K562 (cell line): ENCODE data around the gene PEX7. TPM values are rescaled to one million over a fixed set of nuclear protein-coding genes. Genes with fewer than 3 reads are reported as not detected.

Experiments used
- ATAC-seq: fragments of 200-7000 bp; cut with Tn5 transposase; 3 replicates; pipeline ENCODE4 v1.9.1; 2020; ENCODE audit warnings: moderate library complexity
- BruUV-seq: library from RNA; stranded (reverse); fragments of 400-500 nt; replicated peaks from 2 replicates; lab custom pipeline; 2021; lab: Mats Ljungman, UMichigan
- CTCF ChIA-PET: fragments of 300-600 bp; formaldehyde crosslinking; extraction: SDS; loops from one replicate; lab custom pipeline; 2021; ENCODE audit warnings: low intra/inter-chr PET ratio; lab: Yijun Ruan, JAX
- POLR2A ChIA-PET: fragments of 300-600, 350-650 bp; sonication (Branson Sonifier 250); formaldehyde crosslinking; extraction: SDS; loops from one replicate; lab custom pipeline; 2021; ENCODE audit warnings: antibody characterized with exemption, inconsistent platforms; lab: Yijun Ruan, JAX
- DNase-seq, 4 experiments: peaks; one replicate each; pipeline versions ENCODE4 v3.0.0 to v3.0.0-alpha.2; 2011 to 2018; ENCODE audit warnings: low spot score in 3 of 4, mixed read lengths in 3 of 4; ENCODE audit errors: extremely low read depth in 1 of 4
- FAIRE-seq: peaks from 2 replicates; lab custom pipeline; 2011; peaks lifted over from hg19 to GRCh38; lab: Jason Lieb, UNC
- H2AFZ ChIP-seq: 2 replicates; pipeline ENCODE4 v1.6.0; 2011; ENCODE audit warnings: low read depth, low read length, control low read depth, inconsistent platforms
- H3K27ac ChIP-seq: fragments of 200-600 bp; 3 replicates; pipeline ENCODE4 v1.8.0; 2011; ENCODE audit warnings: low read depth, mild to moderate bottlenecking, control low read depth, inconsistent platforms, low read length, moderate library complexity, mixed read lengths; ENCODE audit errors: extremely low read depth
- H3K27me3 ChIP-seq, 2 experiments: fragments of 300-600 bp in 1 of 2; 2 replicates in 1 of 2; 3 replicates in 1 of 2; pipeline versions ENCODE4 v1.6.0 to v1.8.0; 2011; ENCODE audit warnings: inconsistent platforms in 2 of 2, low read length in 2 of 2, mild to moderate bottlenecking in 1 of 2, mixed read lengths in 1 of 2, moderate library complexity in 1 of 2; ENCODE audit not compliant: control insufficient read depth in 2 of 2, insufficient read depth in 2 of 2
- H3K36me3 ChIP-seq: fragments of 300-600 bp; 3 replicates; pipeline ENCODE4 v1.8.0; 2011; ENCODE audit warnings: mild to moderate bottlenecking, low read length, inconsistent platforms; ENCODE audit not compliant: control insufficient read depth, insufficient read depth
- H3K4me1 ChIP-seq, 2 experiments: fragments of 200-600 bp in 1 of 2; replicated peaks in 1 of 2; 2 replicates in 1 of 2; 3 replicates in 1 of 2; pipeline versions ENCODE4 v1.5.1 to v1.8.0; 2011; ENCODE audit warnings: inconsistent platforms in 2 of 2, low read length in 2 of 2, mild to moderate bottlenecking in 1 of 2, mixed read lengths in 1 of 2, moderate library complexity in 1 of 2; ENCODE audit not compliant: control insufficient read depth in 2 of 2, insufficient read depth in 2 of 2
- H3K4me2 ChIP-seq: 2 replicates; pipeline ENCODE4 v1.6.1; 2011; ENCODE audit warnings: low read length, control low read depth, inconsistent platforms, mixed read lengths; ENCODE audit not compliant: insufficient read depth
- H3K4me3 ChIP-seq: fragments of 200-600 bp; sonication (generic), shearing (Covaris generic); 2 replicates; pipeline ENCODE4 v1.5.1; 2016; ENCODE audit warnings: control low read depth, inconsistent platforms
- H3K79me2 ChIP-seq: fragments of 200-600 bp; 3 replicates; pipeline ENCODE4 v1.8.0; 2011; ENCODE audit warnings: low read length, inconsistent platforms; ENCODE audit not compliant: control insufficient read depth, insufficient read depth
- H3K9ac ChIP-seq, 2 experiments: 2 replicates each; pipeline versions ENCODE4 v1.6.0 to v1.6.1; 2011; ENCODE audit warnings: low read depth in 2 of 2, low read length in 2 of 2, control low read depth in 1 of 2, inconsistent platforms in 1 of 2, mild to moderate bottlenecking in 1 of 2, mixed read lengths in 1 of 2; ENCODE audit not compliant: insufficient read depth in 1 of 2
- H3K9me1 ChIP-seq: one replicate; pipeline ENCODE4 v1.6.0; 2011; ENCODE audit warnings: inconsistent platforms, mild to moderate bottlenecking, low read length, moderate library complexity; ENCODE audit not compliant: control insufficient read depth, insufficient read depth
- H3K9me3 ChIP-seq: replicated peaks from 2 replicates; pipeline ENCODE4 v1.5.1; 2011; ENCODE audit warnings: low read depth, low read length, inconsistent platforms; ENCODE audit not compliant: control insufficient read depth, insufficient read depth
- H4K20me1 ChIP-seq: replicated peaks from 2 replicates; pipeline ENCODE4 v1.6.1; 2011; ENCODE audit warnings: low read length, inconsistent platforms, mixed read lengths; ENCODE audit not compliant: control insufficient read depth, insufficient read depth
- ARNT ChIP-seq, 2 experiments: fragments of 450-650 bp; IDR thresholded peaks; 2 replicates each; pipeline ENCODE4 v1.6.1; 2016; ENCODE audit warnings: mild to moderate bottlenecking in 1 of 2
- CC2D1A ChIP-seq: fragments of 450-650 bp; IDR thresholded peaks from 2 replicates; pipeline ENCODE4 v1.6.1; 2017; ENCODE audit warnings: mild to moderate bottlenecking
- EP300 ChIP-seq: IDR thresholded peaks from 2 replicates; pipeline ENCODE4 v1.6.1; 2012; ENCODE audit warnings: low read length, improper control_type of control experiment
- KLF16 ChIP-seq: IDR thresholded peaks from 2 replicates; pipeline ENCODE4 v1.6.1; 2016; ENCODE audit warnings: antibody characterized with exemption
- LEF1 ChIP-seq: fragments of 450-650 bp; IDR thresholded peaks from 2 replicates; pipeline ENCODE4 v1.6.1; 2016; ENCODE audit warnings: mild to moderate bottlenecking
- MEIS2 ChIP-seq: fragments of 450-650 bp; IDR thresholded peaks from 2 replicates; pipeline ENCODE4 v1.6.1; 2014; ENCODE audit warnings: mild to moderate bottlenecking; ENCODE audit not compliant: partially characterized antibody
- POU5F1 ChIP-seq: fragments of 150-350 bp; IDR thresholded peaks from 2 replicates; pipeline ENCODE4 v1.6.1; 2014; ENCODE audit warnings: borderline replicate concordance, low read length, low read depth, mild to moderate bottlenecking; ENCODE audit not compliant: partially characterized antibody
- PRPF4 ChIP-seq: fragments of 200-400 bp; formaldehyde crosslinking; IDR thresholded peaks from one replicate; pipeline ENCODE4 v1.6.1; 2017; ENCODE audit warnings: low read length, low read depth, mild to moderate bottlenecking; ENCODE audit not compliant: insufficient read depth, poor library complexity, severe bottlenecking
- SAFB2 ChIP-seq: fragments of 200-400 bp; formaldehyde crosslinking; IDR thresholded peaks from 2 replicates; pipeline ENCODE4 v1.6.1; 2018; ENCODE audit warnings: borderline replicate concordance, low read length, low read depth, moderate library complexity; ENCODE audit not compliant: severe bottlenecking
- SLC30A9 ChIP-seq: fragments of 250-450 bp; sonication (Bioruptor Pico); IDR thresholded peaks from 2 replicates; pipeline ENCODE4 v1.8.0; 2022; ENCODE audit warnings: mild to moderate bottlenecking, moderate library complexity
- TAF9B ChIP-seq: fragments of 450-650 bp; IDR thresholded peaks from 2 replicates; pipeline ENCODE4 v1.6.1; 2018; ENCODE audit warnings: mild to moderate bottlenecking; ENCODE audit not compliant: partially characterized antibody
- TRIM24 ChIP-seq, 2 experiments: fragments of 450-650 bp; IDR thresholded peaks; 2 replicates each; pipeline ENCODE4 v1.6.1; 2016
- ZNF124 ChIP-seq: sonication (generic); formaldehyde crosslinking; IDR thresholded peaks from 2 replicates; pipeline ENCODE4 v1.8.1; 2022; ENCODE audit warnings: missing genetic modification reagents
- ZNF253 ChIP-seq: fragments of 250-450 bp; sonication (Bioruptor Pico); conservative IDR thresholded peaks from 2 replicates; pipeline ENCODE4 v1.6.1; 2021; ENCODE audit warnings: mild to moderate bottlenecking
- ZNF785 ChIP-seq: fragments of 250-450 bp; sonication (Bioruptor Pico); IDR thresholded peaks from 2 replicates; pipeline ENCODE4 v1.4.0; 2020; ENCODE audit warnings: mild to moderate bottlenecking
- WGBS: fragments of 100-300 bp; shearing (Covaris generic); methylation state at CpG from one replicate; pipeline ENCODE4 v1.1.6; 2016; ENCODE audit warnings: low coverage, mixed read lengths; ENCODE audit not compliant: insufficient coverage; ENCODE audit errors: missing lambda C conversion rate; 5-methylcytosine and 5-hydroxymethylcytosine counted together
- in situ Hi-C: fragments of 300-500 bp; cut with MboI; formaldehyde crosslinking; loops from 4 replicates; pipeline ENCODE4 v1.15.0; 2018; ENCODE audit warnings: inconsistent platforms, mixed read lengths
- intact Hi-C: fragments of 100-400 bp; cut with micrococcal nuclease; formaldehyde crosslinking; loops from 2 replicates; pipeline ENCODE4 v1.14.2; 2022
- polyA plus RNA-seq, 8 experiments: library from polyadenylated mRNA; depleted of rRNA in 4 of 8; stranded (reverse) in 5 of 8; unstranded in 3 of 8; fragments of >200 nt; fragmentation: Nextera tagmentation in 2 of 8; fragmentation: Illumina TruSeq in 1 of 8; extraction: Ambion mirVana in 2 of 8; extraction: Trizol in 1 of 8; gene quantifications; 2 replicates each; pipeline versions ENCODE4 v1.2.1 to v1.2.3, GENCODE V29; 2011 to 2014; ENCODE audit warnings: inconsistent platforms in 1 of 8, missing spikeins in 1 of 8
- total RNA-seq, 7 experiments: library from RNA; depleted of rRNA in 6 of 7; stranded (reverse); fragments of >200 nt in 6 of 7; fragmentation: Illumina TruSeq in 2 of 7; extraction: Trizol in 2 of 7; gene quantifications; 2 replicates each; pipeline versions ENCODE4 v1.2.1 to v1.2.3, GENCODE V29; 2011 to 2021; ENCODE audit warnings: low replicate concordance in 1 of 7
- TF ChIP-seq, protein P1 (sequence below): fragments of 250-450 bp; sonication (Bioruptor Pico); IDR thresholded peaks from 2 replicates; pipeline ENCODE4 v1.4.0; 2020
- TF ChIP-seq, protein P2 (sequence below): fragments of 250-450 bp; sonication (Bioruptor Pico); IDR thresholded peaks from 2 replicates; pipeline ENCODE4 v1.5.0; 2020; ENCODE audit warnings: mild to moderate bottlenecking

Gene PEX7
- total and polyA plus RNA-seq, 9 of the 15 experiments (the other 6 are each of a cell fraction or from before 2014, with no cell fraction given), result 1.6 to 12.9 (median 9.1) TPM

GRCh38 chr6:136945711-136946121, 123.3 kb downstream of the PEX7 start:
- Histone ChIP-seq H3K27ac (no peak overlapping the region), H3K9me3 (no peaks in the 10 kb centered on the region), H2AFZ (no peak overlapping the region), H3K4me3 (no peak overlapping the region), H3K79me2 (no peaks in the 10 kb centered on the region), H3K4me1 (peaks cover 0 to 3% of the 10 kb centered on the region in 2 experiments; a peak in 1 of 5 replicates), H3K27me3 (peaks cover 0 to 6% of the 10 kb centered on the region in 2 experiments; a peak in 2 of 5 replicates), H3K4me2 (no peak overlapping the region), H3K9me1 (no peaks in the 10 kb centered on the region), H3K36me3 (no peaks in the 10 kb centered on the region), H3K9ac (no peak overlapping the region), H4K20me1 (no peaks in the 10 kb centered on the region)
- ChIA-PET POLR2A (no interaction called here), CTCF (no interaction called here)
- DNase-seq (no peak), ATAC-seq (no peak), FAIRE-seq (no peak)
- intact Hi-C loops (no loop called here), in situ Hi-C loops (no loop called here)
- BruUV-seq, result no TSS peak
- no peak for TF ChIP-seq CC2D1A
- no peak for TF ChIP-seq LEF1
- no peak for TF ChIP-seq ZNF124 (CRISPR knock-in tag)
- TF ChIP-seq ZNF253 (CRISPR knock-in tag), result no peak
- TF ChIP-seq PRPF4, result no peak
- 2% methylated on average over 4 of the region's 4 CpGs for WGBS

DNA sequence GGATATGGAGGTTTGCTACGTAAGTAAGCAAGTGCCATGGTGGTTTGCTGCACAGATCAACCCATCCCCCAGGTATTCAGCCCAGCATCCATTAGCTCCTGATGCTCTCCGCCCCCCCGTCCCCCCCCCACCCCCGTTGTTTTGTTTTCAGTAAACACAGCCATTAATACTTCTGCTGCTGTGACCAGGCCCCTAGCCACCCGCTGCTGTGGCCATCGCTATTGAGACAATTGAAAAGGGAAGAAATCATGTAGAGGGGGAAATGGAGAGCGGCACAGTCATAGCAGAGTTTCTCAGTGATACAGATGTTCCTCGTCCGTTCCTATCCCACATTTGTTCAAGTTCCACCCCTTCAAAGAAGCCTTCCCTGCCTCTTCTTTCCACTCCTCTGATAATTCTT, 124.6 kb downstream of the PEX7 start:
- no peak overlapping the region for H3K27ac ChIP-seq
- H3K9me1 ChIP-seq, result no peaks in the 10 kb centered on the region
- H3K4me3 ChIP-seq, result no peak overlapping the region
- no peaks in the 10 kb centered on the region for H3K9me3 ChIP-seq
- DNase-seq, result no peak
- H3K79me2 ChIP-seq, result no peaks in the 10 kb centered on the region
- peaks cover 0 to 6% of the 10 kb centered on the region in 2 experiments; a peak in 2 of 5 replicates for H3K27me3 ChIP-seq
- no peak overlapping the region for H3K4me2 ChIP-seq
- H2AFZ ChIP-seq, result no peak overlapping the region
- intact Hi-C loops, result no loop called here
- no peak for ATAC-seq
- peaks cover 0 to 4% of the 10 kb centered on the region in 2 experiments; a peak in 1 of 5 replicates for H3K4me1 ChIP-seq
- FAIRE-seq, result no peak
- H3K9ac ChIP-seq, result no peak overlapping the region
- TF ChIP-seq, protein P1, sequence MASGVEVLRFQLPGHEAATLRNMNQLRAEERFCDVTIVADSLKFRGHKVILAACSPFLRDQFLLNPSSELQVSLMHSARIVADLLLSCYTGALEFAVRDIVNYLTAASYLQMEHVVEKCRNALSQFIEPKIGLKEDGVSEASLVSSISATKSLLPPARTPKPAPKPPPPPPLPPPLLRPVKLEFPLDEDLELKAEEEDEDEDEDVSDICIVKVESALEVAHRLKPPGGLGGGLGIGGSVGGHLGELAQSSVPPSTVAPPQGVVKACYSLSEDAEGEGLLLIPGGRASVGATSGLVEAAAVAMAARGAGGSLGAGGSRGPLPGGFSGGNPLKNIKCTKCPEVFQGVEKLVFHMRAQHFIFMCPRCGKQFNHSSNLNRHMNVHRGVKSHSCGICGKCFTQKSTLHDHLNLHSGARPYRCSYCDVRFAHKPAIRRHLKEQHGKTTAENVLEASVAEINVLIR (CRISPR knock-in tag), result no peak
- TF ChIP-seq ARNT (IDR thresholded peaks at IDR 0.05), result no peak
- no peak for TF ChIP-seq TRIM24 (IDR thresholded peaks at IDR 0.05)
- no peak for TF ChIP-seq SAFB2
- TF ChIP-seq POU5F1, result no peak
- no peak for TF ChIP-seq MEIS2
- TF ChIP-seq ZNF785 (CRISPR knock-in tag), result no peak
- no peak for TF ChIP-seq EP300
- TF ChIP-seq KLF16, result no peak
- no peak for TF ChIP-seq TAF9B
- TF ChIP-seq SLC30A9, result no peak
- TF ChIP-seq, protein P2, sequence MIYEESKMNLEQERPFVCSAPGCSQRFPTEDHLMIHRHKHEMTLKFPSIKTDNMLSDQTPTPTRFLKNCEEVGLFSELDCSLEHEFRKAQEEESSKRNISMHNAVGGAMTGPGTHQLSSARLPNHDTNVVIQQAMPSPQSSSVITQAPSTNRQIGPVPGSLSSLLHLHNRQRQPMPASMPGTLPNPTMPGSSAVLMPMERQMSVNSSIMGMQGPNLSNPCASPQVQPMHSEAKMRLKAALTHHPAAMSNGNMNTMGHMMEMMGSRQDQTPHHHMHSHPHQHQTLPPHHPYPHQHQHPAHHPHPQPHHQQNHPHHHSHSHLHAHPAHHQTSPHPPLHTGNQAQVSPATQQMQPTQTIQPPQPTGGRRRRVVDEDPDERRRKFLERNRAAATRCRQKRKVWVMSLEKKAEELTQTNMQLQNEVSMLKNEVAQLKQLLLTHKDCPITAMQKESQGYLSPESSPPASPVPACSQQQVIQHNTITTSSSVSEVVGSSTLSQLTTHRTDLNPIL, result no peak
- no TSS peak for BruUV-seq
- no peaks in the 10 kb centered on the region for H3K36me3 ChIP-seq
- CTCF ChIA-PET, result no interaction called here
- POLR2A ChIA-PET, result no interaction called here
- WGBS, result 4% methylated on average over 9 of the region's 9 CpGs
- in situ Hi-C loops, result no loop called here
- H4K20me1 ChIP-seq, result no peaks in the 10 kb centered on the region
